PC-3 (cell line): Measurements from ENCODE around the gene ERCC6L2. TPM values are rescaled to one million over a fixed set of nuclear protein-coding genes. Genes with fewer than 3 reads are reported as not detected.

ENCODE experiments used
- ATAC-seq: fragments of 200-7000 bp; cut with Tn5 transposase; 2 replicates; pipeline ENCODE4 v1.9.1; 2020; ENCODE audit warnings: mild to moderate bottlenecking, moderate library complexity
- BruUV-seq: library from RNA; stranded (reverse); fragments of 400-500 nt; replicated peaks from 2 replicates; lab custom pipeline; 2021; lab: Mats Ljungman, UMichigan
- CTCF ChIA-PET: fragments of 300-600 bp; sonication (Branson Sonifier 250); formaldehyde crosslinking; loops from one replicate; lab custom pipeline; 2022; ENCODE audit warnings: antibody characterized with exemption; lab: Charles Lee
- POLR2A ChIA-PET: fragments of 300-600 bp; sonication (Branson Sonifier 250); formaldehyde crosslinking; loops from one replicate; lab custom pipeline; 2022; ENCODE audit warnings: antibody characterized with exemption; ENCODE audit not compliant: unreplicated experiment; lab: Charles Lee
- DNase-seq: peaks from one replicate; pipeline ENCODE4 v3.0.0-alpha.2; 2015
- H2AFZ ChIP-seq: fragments of 300-600 bp; sonication (generic); 2 replicates; pipeline ENCODE4 v1.6.0; 2016; ENCODE audit warnings: antibody characterized with exemption, low read length
- H3F3A ChIP-seq: fragments of 300-600 bp; sonication (generic); one replicate; pipeline ENCODE4 v1.6.0; 2017; ENCODE audit warnings: antibody characterized with exemption, low read length, control low read depth, mild to moderate bottlenecking; ENCODE audit not compliant: unreplicated experiment
- H3K27ac ChIP-seq: fragments of 300-600 bp; sonication (generic); 2 replicates; pipeline ENCODE4 v1.5.1; 2016; ENCODE audit warnings: mild to moderate bottlenecking, low read length
- H3K27me3 ChIP-seq: fragments of 300-600 bp; sonication (generic); 2 replicates; pipeline ENCODE4 v1.6.1; 2016; ENCODE audit warnings: low read length, mixed read lengths
- H3K36me3 ChIP-seq: fragments of 300-600 bp; sonication (generic); 2 replicates; pipeline ENCODE4 v1.6.1; 2016; ENCODE audit warnings: low read depth, mixed run types, low read length, mixed read lengths
- H3K4me1 ChIP-seq: fragments of 300-600 bp; sonication (generic); 2 replicates; pipeline ENCODE4 v1.5.1; 2016; ENCODE audit warnings: low read length; ENCODE audit not compliant: insufficient read depth
- H3K4me2 ChIP-seq: fragments of 300-600 bp; sonication (generic); 2 replicates; pipeline ENCODE4 v1.6.0; 2016; ENCODE audit warnings: low read length
- H3K4me3 ChIP-seq: fragments of 300-600 bp; sonication (generic); 2 replicates; pipeline ENCODE4 v1.5.1; 2016; ENCODE audit warnings: mild to moderate bottlenecking, low read length, mixed read lengths
- H3K79me2 ChIP-seq: fragments of 300-600 bp; sonication (generic); 2 replicates; pipeline ENCODE4 v1.6.1; 2017; ENCODE audit warnings: low read length, mixed read lengths
- H3K9ac ChIP-seq: fragments of 300-600 bp; sonication (generic); 2 replicates; pipeline ENCODE4 v1.6.0; 2016; ENCODE audit warnings: mild to moderate bottlenecking, low read length
- H3K9me2 ChIP-seq: fragments of 300-600 bp; sonication (generic); replicated peaks from 2 replicates; pipeline ENCODE4 v1.6.1; 2016; ENCODE audit warnings: mixed run types, low read length, mixed read lengths
- H3K9me3 ChIP-seq: fragments of 300-600 bp; sonication (generic); 2 replicates; pipeline ENCODE4 v1.6.1; 2016; ENCODE audit warnings: low read length, mixed read lengths
- H4K20me1 ChIP-seq: fragments of 300-600 bp; sonication (generic); 2 replicates; pipeline ENCODE4 v1.6.1; 2016; ENCODE audit warnings: low read length, mixed read lengths
- EZH2 ChIP-seq: fragments of 300-600 bp; sonication (generic); IDR thresholded peaks from one replicate; pipeline ENCODE4 v1.6.1; 2017; ENCODE audit warnings: antibody characterized with exemption, mild to moderate bottlenecking, low read length; ENCODE audit not compliant: unreplicated experiment
- EZH2phosphoT487 ChIP-seq: fragments of 300-600 bp; sonication (generic); IDR thresholded peaks from 2 replicates; pipeline ENCODE4 v1.6.1; 2018; ENCODE audit warnings: mild to moderate bottlenecking, antibody characterized with exemption, low read length, borderline replicate concordance
- intact Hi-C: fragments of 100-400 bp; cut with micrococcal nuclease; formaldehyde crosslinking; loops from 2 replicates; pipeline ENCODE4 v1.9.0; 2023
- total RNA-seq: library from RNA; depleted of rRNA; stranded (reverse); fragments of >200 nt; gene quantifications from 2 replicates; pipeline ENCODE4 v1.2.3, GENCODE V29; 2014
- TF ChIP-seq, protein P1 (sequence below): fragments of 300-600 bp; sonication (generic); conservative IDR thresholded peaks from 2 replicates; pipeline ENCODE4 v1.5.1; 2017; ENCODE audit warnings: antibody characterized with exemption, low read depth, mild to moderate bottlenecking, low read length

Gene ERCC6L2
- total RNA-seq, 1 experiment from 2014 or later: 18.8 TPM

DNA sequence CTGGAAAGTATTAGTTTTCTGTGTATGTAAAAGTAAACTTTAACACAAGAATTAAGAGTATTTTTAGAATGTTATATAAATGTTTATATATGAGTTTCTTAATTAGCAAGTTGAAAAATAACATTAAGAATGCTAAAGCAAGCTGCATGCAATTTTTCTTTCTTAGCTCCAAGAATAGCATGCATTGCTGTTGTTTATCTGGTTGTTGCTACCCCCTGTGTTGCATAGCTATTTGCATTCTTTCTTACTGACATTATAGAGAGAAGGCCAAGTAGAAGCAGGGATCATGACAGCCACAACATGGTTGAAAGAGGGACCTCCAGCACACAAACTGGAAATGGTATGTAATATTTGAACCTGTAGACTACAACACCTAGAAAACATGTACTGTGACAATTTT is 94.8 kb downstream of the ERCC6L2 start:
- Histone ChIP-seq H3K4me1 (no peaks in the 10 kb centered on the region), H3K36me3 (peaks cover 7% of the 10 kb centered on the region; the same call in 1 of the 2 replicates), H3K9me2 (no peaks in the 10 kb centered on the region), H3K27ac (no peak overlapping the region), H3F3A (no peaks in the 10 kb centered on the region), H3K4me2 (no peak overlapping the region), H2AFZ (no peak overlapping the region), H4K20me1 (no peaks in the 10 kb centered on the region), H3K4me3 (no peak overlapping the region), H3K9me3 (no peaks in the 10 kb centered on the region), H3K79me2 (no peaks in the 10 kb centered on the region), H3K27me3 (no peaks in the 10 kb centered on the region), H3K9ac (no peak overlapping the region)
- ChIA-PET CTCF (no interaction called here), POLR2A (no interaction called here)
- no TSS peak for BruUV-seq
- intact Hi-C loops: no loop called here
- TF ChIP-seq, protein P1, sequence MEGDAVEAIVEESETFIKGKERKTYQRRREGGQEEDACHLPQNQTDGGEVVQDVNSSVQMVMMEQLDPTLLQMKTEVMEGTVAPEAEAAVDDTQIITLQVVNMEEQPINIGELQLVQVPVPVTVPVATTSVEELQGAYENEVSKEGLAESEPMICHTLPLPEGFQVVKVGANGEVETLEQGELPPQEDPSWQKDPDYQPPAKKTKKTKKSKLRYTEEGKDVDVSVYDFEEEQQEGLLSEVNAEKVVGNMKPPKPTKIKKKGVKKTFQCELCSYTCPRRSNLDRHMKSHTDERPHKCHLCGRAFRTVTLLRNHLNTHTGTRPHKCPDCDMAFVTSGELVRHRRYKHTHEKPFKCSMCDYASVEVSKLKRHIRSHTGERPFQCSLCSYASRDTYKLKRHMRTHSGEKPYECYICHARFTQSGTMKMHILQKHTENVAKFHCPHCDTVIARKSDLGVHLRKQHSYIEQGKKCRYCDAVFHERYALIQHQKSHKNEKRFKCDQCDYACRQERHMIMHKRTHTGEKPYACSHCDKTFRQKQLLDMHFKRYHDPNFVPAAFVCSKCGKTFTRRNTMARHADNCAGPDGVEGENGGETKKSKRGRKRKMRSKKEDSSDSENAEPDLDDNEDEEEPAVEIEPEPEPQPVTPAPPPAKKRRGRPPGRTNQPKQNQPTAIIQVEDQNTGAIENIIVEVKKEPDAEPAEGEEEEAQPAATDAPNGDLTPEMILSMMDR: no peak
- TF ChIP-seq EZH2phosphoT487 (no peak), EZH2 (no peak)
- ATAC-seq (no peak), DNase-seq (no peak)

DNA sequence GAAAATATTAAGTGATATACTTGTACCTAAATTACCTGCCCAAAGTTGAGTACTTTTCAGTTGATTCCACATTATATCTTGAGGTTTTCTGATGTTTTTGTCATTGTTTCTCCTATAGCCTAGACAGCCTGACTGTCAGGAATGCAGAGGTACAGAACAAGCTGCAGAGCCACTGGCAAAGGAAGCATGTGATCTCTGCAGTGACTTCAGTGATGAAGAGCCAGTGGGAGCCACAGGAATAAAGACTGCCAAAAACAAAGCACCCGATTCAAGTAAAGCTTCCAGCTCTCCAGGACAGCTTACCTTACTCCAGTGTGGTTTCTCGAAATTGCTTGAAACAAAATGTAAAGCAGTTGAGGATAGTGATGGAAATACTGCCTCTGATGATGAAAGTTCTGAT is 96.3 kb downstream of the ERCC6L2 start:
- Histone ChIP-seq H4K20me1 (no peaks in the 10 kb centered on the region), H3K9me3 (no peaks in the 10 kb centered on the region), H3K4me1 (no peaks in the 10 kb centered on the region), H3K27me3 (no peaks in the 10 kb centered on the region), H3K36me3 (peaks cover 7% of the 10 kb centered on the region; the same call in 1 of the 2 replicates), H3F3A (no peaks in the 10 kb centered on the region), H2AFZ (no peak overlapping the region), H3K4me2 (no peak overlapping the region), H3K27ac (no peak overlapping the region), H3K9ac (no peak overlapping the region), H3K79me2 (no peaks in the 10 kb centered on the region), H3K9me2 (no peaks in the 10 kb centered on the region), H3K4me3 (no peak overlapping the region)
- intact Hi-C loops: no loop called here
- TF ChIP-seq, protein P1: no peak
- TF ChIP-seq EZH2phosphoT487 (no peak), EZH2 (no peak)
- DNase-seq: no peak
- no peak for ATAC-seq
- ChIA-PET POLR2A (no interaction called here), CTCF (no interaction called here)
- BruUV-seq: no TSS peak

GRCh38 chr9:95974389-95974788 is 98.9 kb downstream of the ERCC6L2 start:
- Histone ChIP-seq H3K79me2 (no peaks in the 10 kb centered on the region), H3K9me3 (no peaks in the 10 kb centered on the region), H3K4me2 (no peak overlapping the region), H3K4me3 (no peak overlapping the region), H3K36me3 (peaks cover 7% of the 10 kb centered on the region; the same call in 1 of the 2 replicates), H3K27ac (no peak overlapping the region), H3F3A (no peaks in the 10 kb centered on the region), H3K4me1 (no peaks in the 10 kb centered on the region), H3K9ac (no peak overlapping the region), H4K20me1 (no peaks in the 10 kb centered on the region), H2AFZ (no peak overlapping the region), H3K9me2 (no peaks in the 10 kb centered on the region), H3K27me3 (no peaks in the 10 kb centered on the region)
- BruUV-seq: no TSS peak
- TF ChIP-seq, protein P1: no peak
- ChIA-PET CTCF (no interaction called here), POLR2A (no interaction called here)
- no peak for ATAC-seq
- intact Hi-C loops: no loop called here
- DNase-seq: no peak
